DND-41 (cell line): ENCODE data around the gene TEX19.

Experiments used
- ATAC-seq: fragments of 200-7000 bp; cut with Tn5 transposase; 3 replicates; pipeline ENCODE4 v1.9.1; 2021; ENCODE audit warnings: low read depth; ENCODE audit not compliant: insufficient read depth
- DNase-seq: peaks from one replicate; pipeline ENCODE4 v3.0.0-alpha.2; 2020
- H2AFZ ChIP-seq: 2 replicates; pipeline ENCODE4 v1.6.0; 2012; ENCODE audit warnings: low read depth, low read length
- H3K27ac ChIP-seq: 2 replicates; pipeline ENCODE4 v1.5.1; 2012; ENCODE audit warnings: low read length, inconsistent platforms
- H3K27me3 ChIP-seq: fragments of 200-600 bp; sonication (generic); 2 replicates; pipeline ENCODE4 v1.6.0; 2012; ENCODE audit warnings: low read length, mild to moderate bottlenecking, inconsistent platforms; ENCODE audit not compliant: insufficient read depth, poor library complexity
- H3K36me3 ChIP-seq: 2 replicates; pipeline ENCODE4 v1.5.1; 2012; ENCODE audit warnings: low read length, inconsistent platforms; ENCODE audit not compliant: insufficient read depth
- H3K4me1 ChIP-seq: 2 replicates; pipeline ENCODE4 v1.5.1; 2012; ENCODE audit warnings: mild to moderate bottlenecking, low read length; ENCODE audit not compliant: insufficient read depth
- H3K4me2 ChIP-seq: 2 replicates; pipeline ENCODE4 v1.6.0; 2012; ENCODE audit warnings: mild to moderate bottlenecking, moderate library complexity, low read length, inconsistent platforms; ENCODE audit not compliant: insufficient read depth
- H3K4me3 ChIP-seq, 2 experiments: fragments of 200-600 bp in 1 of 2; shearing (Covaris generic) in 1 of 2; 2 replicates each; pipeline ENCODE4 v1.5.1; 2012 to 2016; ENCODE audit warnings: inconsistent platforms in 2 of 2, low read length in 2 of 2, mild to moderate bottlenecking in 2 of 2, low read depth in 1 of 2, moderate library complexity in 1 of 2
- H3K79me2 ChIP-seq: 2 replicates; pipeline ENCODE4 v1.6.0; 2012; ENCODE audit warnings: low read length, inconsistent platforms; ENCODE audit not compliant: insufficient read depth
- H3K9ac ChIP-seq: 2 replicates; pipeline ENCODE4 v1.6.0; 2012; ENCODE audit warnings: low read depth, mild to moderate bottlenecking, inconsistent platforms, low read length, moderate library complexity
- H3K9me3 ChIP-seq: 2 replicates; pipeline ENCODE4 v1.5.1; 2012; ENCODE audit warnings: low read length, moderate library complexity, mild to moderate bottlenecking, inconsistent platforms; ENCODE audit not compliant: insufficient read depth, severe bottlenecking
- H4K20me1 ChIP-seq: 2 replicates; pipeline ENCODE4 v1.6.0; 2012; ENCODE audit warnings: low read length; ENCODE audit not compliant: insufficient read depth
- EZH2 ChIP-seq: IDR thresholded peaks from 3 replicates; pipeline ENCODE4 v1.6.1; 2012; ENCODE audit warnings: borderline replicate concordance, low read depth, mild to moderate bottlenecking, moderate library complexity, low read length, inconsistent platforms; ENCODE audit not compliant: severe bottlenecking
- TF ChIP-seq, protein P1 (sequence below): IDR thresholded peaks from 2 replicates; pipeline ENCODE4 v1.5.1; 2012; ENCODE audit warnings: borderline replicate concordance, low read length, moderate library complexity, mild to moderate bottlenecking; ENCODE audit not compliant: poor library complexity, severe bottlenecking; ENCODE audit errors: extremely low read depth

TEX19 gene

DNA sequence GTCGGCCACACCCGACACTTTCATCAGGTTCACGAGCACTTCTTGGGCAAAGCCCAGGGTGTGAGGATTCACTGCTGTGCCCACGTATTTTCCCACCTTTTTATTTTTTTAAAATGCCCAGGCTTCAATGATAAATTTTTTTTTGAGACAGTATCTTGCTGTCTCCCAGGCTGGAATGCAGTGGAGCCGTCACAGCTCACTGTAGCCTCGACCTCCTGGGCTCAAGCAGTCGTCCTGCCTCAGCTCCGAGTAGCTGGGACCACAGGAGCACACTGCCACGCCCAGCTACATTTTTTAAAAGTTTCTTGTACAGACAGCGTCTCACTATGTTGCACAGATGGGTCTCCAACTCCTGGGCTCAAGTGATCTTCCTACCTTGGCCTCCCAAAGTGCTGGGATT lies 30.3 kb downstream of the TEX19 start:
- Histone ChIP-seq H3K4me1 (no peaks in the 10 kb centered on the region), H2AFZ (no peak overlapping the region), H3K27me3 (no peaks in the 10 kb centered on the region), H4K20me1 (no peaks in the 10 kb centered on the region), H3K79me2 (no peaks in the 10 kb centered on the region), H3K4me3 (no peak overlapping the region), H3K9ac (no peak overlapping the region), H3K9me3 (no peaks in the 10 kb centered on the region), H3K36me3 (peaks cover 25% of the 10 kb centered on the region), H3K27ac (no peak overlapping the region), H3K4me2 (no peak overlapping the region)
- no peak for ATAC-seq
- TF ChIP-seq, protein P1, sequence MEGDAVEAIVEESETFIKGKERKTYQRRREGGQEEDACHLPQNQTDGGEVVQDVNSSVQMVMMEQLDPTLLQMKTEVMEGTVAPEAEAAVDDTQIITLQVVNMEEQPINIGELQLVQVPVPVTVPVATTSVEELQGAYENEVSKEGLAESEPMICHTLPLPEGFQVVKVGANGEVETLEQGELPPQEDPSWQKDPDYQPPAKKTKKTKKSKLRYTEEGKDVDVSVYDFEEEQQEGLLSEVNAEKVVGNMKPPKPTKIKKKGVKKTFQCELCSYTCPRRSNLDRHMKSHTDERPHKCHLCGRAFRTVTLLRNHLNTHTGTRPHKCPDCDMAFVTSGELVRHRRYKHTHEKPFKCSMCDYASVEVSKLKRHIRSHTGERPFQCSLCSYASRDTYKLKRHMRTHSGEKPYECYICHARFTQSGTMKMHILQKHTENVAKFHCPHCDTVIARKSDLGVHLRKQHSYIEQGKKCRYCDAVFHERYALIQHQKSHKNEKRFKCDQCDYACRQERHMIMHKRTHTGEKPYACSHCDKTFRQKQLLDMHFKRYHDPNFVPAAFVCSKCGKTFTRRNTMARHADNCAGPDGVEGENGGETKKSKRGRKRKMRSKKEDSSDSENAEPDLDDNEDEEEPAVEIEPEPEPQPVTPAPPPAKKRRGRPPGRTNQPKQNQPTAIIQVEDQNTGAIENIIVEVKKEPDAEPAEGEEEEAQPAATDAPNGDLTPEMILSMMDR = no peak
- no peak for DNase-seq

GRCh38 chr17:82390015-82390859 lies 31.2 kb downstream of the TEX19 start:
- H4K20me1 ChIP-seq = no peaks in the 10 kb centered on the region
- H3K4me1 ChIP-seq = no peaks in the 10 kb centered on the region
- no peaks in the 10 kb centered on the region for H3K27me3 ChIP-seq

GRCh38 chr17:82390860-82391435 lies 31.9 kb downstream of the TEX19 start:
- Histone ChIP-seq H3K79me2 (no peaks in the 10 kb centered on the region), H3K27me3 (no peaks in the 10 kb centered on the region), H3K36me3 (peaks cover 25% of the 10 kb centered on the region), H3K4me3 (no peak overlapping the region), H3K27ac (no peak overlapping the region), H3K4me1 (no peaks in the 10 kb centered on the region), H3K4me2 (no peak overlapping the region), H3K9ac (no peak overlapping the region), H3K9me3 (no peaks in the 10 kb centered on the region), H2AFZ (no peak overlapping the region), H4K20me1 (no peaks in the 10 kb centered on the region)
- no peak for ATAC-seq
- no peak for DNase-seq
- TF ChIP-seq, protein P1 = no peak
- TF ChIP-seq EZH2 = no peak

More at GRCh38 chr17:82390015-82390859, 31.2 kb downstream of the TEX19 start:
- peaks cover 25% of the 10 kb centered on the region for H3K36me3 ChIP-seq
- H3K9ac ChIP-seq = no peak overlapping the region
- H3K4me2 ChIP-seq = no peak overlapping the region
- TF ChIP-seq, protein P1 = no peak
- TF ChIP-seq EZH2 = no peak
- no peaks in the 10 kb centered on the region for H3K9me3 ChIP-seq
- no peak overlapping the region for H2AFZ ChIP-seq
- H3K4me3 ChIP-seq = no peak overlapping the region
- no peak overlapping the region for H3K27ac ChIP-seq
- ATAC-seq (no peak), DNase-seq (no peak)
- no peaks in the 10 kb centered on the region for H3K79me2 ChIP-seq
